Adipocyte (in vitro differentiated cells): ENCODE data around the gene SHROOM3.
"Not testable (repeated sequence)": the region's sequence is repeated elsewhere in the genome, so short reads cannot be mapped to it uniquely, and the experiment has no call there.

Experiments used
- DNase-seq: peaks from one replicate; pipeline ENCODE4 v3.0.0-alpha.2; 2015; ENCODE audit warnings: low read depth
- H3K27me3 ChIP-seq: replicated peaks from 2 replicates; pipeline ENCODE4 v1.7.0; 2013; ENCODE audit warnings: mild to moderate bottlenecking, low read length, moderate library complexity; ENCODE audit not compliant: control insufficient read depth, insufficient read depth
- H3K36me3 ChIP-seq: 2 replicates; pipeline ENCODE4 v1.7.0; 2013; ENCODE audit warnings: low read length, mild to moderate bottlenecking, moderate library complexity; ENCODE audit not compliant: control insufficient read depth, insufficient read depth, severe bottlenecking
- H3K4me1 ChIP-seq: 2 replicates; pipeline ENCODE4 v1.7.0; 2013; ENCODE audit warnings: mild to moderate bottlenecking, low read length, moderate library complexity; ENCODE audit not compliant: control insufficient read depth, insufficient read depth
- H3K4me3 ChIP-seq: 2 replicates; pipeline ENCODE4 v1.7.0; 2013; ENCODE audit warnings: mild to moderate bottlenecking, low read length, moderate library complexity
- H3K9ac ChIP-seq: 2 replicates; pipeline ENCODE4 v1.7.0; 2013; ENCODE audit warnings: mild to moderate bottlenecking, low read length, moderate library complexity
- H3K9me3 ChIP-seq: 2 replicates; pipeline ENCODE4 v1.7.0; 2013; ENCODE audit warnings: mild to moderate bottlenecking, low read length, moderate library complexity; ENCODE audit not compliant: control insufficient read depth

Gene SHROOM3

DNA sequence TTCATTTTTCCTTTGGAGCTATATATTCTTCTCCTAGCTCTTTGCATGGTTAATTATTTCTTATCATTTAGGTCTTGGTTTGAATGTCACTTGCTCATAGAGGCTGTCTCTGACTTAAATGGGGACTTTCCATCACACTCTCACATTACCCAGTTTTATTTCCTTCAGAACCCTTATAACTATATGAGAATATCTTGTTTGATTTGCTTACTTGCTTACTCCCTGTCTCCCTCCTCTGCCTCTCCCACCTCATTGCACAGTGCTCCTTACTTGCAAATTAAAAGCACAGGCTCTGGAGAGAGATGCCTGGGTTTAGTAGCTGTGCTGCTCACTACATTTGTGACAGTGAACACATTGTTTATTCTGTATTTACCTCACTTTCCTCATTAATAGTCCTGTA is 288.3 kb downstream of the SHROOM3 start:
- Histone ChIP-seq H3K4me1 (peaks cover 27% of the 10 kb centered on the region), H3K27me3 (no peaks in the 10 kb centered on the region), H3K9me3 (no peaks in the 10 kb centered on the region), H3K4me3 (no peak overlapping the region), H3K9ac (peak overlapping the region; percentile 20), H3K36me3 (no peaks in the 10 kb centered on the region)
- DNase-seq = peak; percentile 56

DNA sequence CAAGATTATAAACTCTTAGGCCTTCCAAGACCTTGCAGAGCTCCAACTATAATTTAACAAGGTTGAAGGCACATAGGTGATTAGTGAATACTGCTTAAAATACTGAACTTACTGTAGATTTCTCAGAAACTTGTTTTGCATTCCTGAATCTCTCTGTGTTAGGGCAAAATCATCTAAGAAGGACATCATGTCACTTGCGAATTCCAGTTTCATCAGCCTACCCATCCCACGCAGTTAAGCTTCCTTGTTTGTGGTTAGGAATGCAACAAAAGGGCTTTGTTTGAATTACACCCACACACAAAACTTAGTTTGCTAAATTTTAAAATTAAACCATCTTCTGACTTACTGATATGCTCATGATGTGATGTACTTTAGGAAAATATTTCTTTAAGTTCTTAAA is 288.9 kb downstream of the SHROOM3 start:
- Histone ChIP-seq H3K4me1 (peaks cover 27% of the 10 kb centered on the region), H3K4me3 (peak overlapping the region; percentile 0), H3K36me3 (no peaks in the 10 kb centered on the region), H3K27me3 (no peaks in the 10 kb centered on the region), H3K9ac (peak overlapping the region; percentile 20), H3K9me3 (no peaks in the 10 kb centered on the region)
- peak; percentile 77 for DNase-seq

DNA sequence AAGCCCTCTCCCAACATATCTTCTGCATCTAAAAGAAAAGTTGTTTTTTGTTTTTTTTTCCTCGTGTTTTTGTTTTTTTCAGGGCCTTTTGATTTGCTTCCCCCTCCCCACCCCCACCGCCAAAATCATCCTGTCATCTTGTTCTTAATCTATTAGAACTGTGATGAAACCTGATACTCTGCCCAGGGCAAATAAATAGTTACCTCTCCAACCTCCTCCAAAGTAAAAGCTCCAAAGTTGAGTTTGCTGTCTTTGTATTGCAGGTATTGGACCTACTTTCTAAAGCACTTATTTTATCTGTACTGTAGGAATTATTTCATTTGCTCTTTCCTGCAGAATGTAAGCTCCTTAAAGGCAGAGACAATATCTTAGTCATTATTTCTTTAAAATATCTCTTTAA is 290.0 kb downstream of the SHROOM3 start:
- Histone ChIP-seq H3K36me3 (no peaks in the 10 kb centered on the region), H3K27me3 (no peaks in the 10 kb centered on the region), H3K4me1 (peaks cover 37% of the 10 kb centered on the region), H3K9ac (no peak overlapping the region), H3K9me3 (no peaks in the 10 kb centered on the region), H3K4me3 (no peak overlapping the region)
- no peak for DNase-seq

DNA sequence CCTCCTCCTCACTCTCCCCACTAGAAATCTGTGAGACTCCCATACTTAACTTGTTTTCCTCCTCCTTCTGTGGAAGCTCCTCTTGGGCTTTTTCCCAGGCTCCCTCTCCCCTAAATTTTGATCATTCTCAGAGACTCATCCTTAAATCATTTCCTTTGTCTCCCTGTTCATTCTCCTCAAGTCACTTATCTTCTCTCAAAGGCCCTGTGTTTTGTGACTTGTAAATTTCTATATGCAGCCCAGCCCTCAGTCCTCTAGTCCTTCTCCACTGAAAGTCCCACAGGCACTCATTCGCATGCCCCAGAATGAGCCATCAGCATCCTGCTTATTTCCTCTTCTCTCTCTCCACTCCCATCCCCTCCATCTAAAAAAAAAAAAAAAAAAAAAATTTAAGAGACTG is 291.1 kb downstream of the SHROOM3 start:
- no peak for DNase-seq
- Histone ChIP-seq H3K36me3 (no peaks in the 10 kb centered on the region), H3K27me3 (no peaks in the 10 kb centered on the region), H3K4me3 (no peak overlapping the region), H3K4me1 (peaks cover 45% of the 10 kb centered on the region), H3K9me3 (no peaks in the 10 kb centered on the region), H3K9ac (no peak overlapping the region)

DNA sequence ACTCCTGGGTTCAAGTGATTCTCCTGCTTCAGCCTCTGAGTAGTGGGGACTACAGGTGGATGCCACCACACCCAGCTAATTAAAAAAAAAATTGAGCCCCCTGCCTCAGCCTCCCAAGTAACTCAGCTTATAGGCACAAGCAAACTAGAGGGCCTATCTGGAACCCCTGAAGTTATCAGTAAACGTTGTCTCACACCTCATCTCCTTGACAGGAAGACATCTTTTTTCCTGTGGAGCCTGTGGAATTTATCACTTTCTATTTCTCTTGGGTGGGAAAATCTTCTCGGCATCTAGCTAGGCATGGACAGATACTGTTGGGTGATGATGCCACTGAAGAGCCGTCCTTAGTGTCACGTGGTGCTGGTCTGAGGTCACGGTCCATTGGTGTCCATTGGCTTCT is 291.6 kb downstream of the SHROOM3 start:
- Histone ChIP-seq H3K27me3 (no peaks in the 10 kb centered on the region), H3K9me3 (no peaks in the 10 kb centered on the region), H3K36me3 (no peaks in the 10 kb centered on the region), H3K4me3 (no peak overlapping the region), H3K4me1 (peaks cover 45% of the 10 kb centered on the region), H3K9ac (no peak overlapping the region)
- DNase-seq = no peak

DNA sequence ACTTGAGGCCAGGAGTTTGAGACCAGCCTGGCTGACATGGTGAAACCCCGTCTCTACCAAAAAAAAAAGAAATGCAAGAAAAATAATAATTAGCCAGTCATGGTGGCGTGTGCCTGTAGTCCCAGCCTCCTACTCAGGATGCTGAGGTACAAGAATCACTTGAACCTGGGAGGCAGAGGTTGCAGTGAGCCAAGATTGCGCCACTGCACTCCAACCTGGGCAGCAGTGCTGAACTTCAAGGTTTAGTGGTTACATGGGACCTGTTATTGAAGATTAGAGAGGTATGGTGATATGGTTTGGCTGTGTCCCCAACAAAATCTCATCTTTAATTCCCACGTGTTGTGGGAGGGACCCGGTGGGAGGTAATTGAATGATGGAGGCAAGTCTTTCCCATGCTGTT is 292.9 kb downstream of the SHROOM3 start:
- not testable (repeated sequence) for H3K36me3 ChIP-seq, H3K9ac ChIP-seq, H3K4me3 ChIP-seq, H3K9me3 ChIP-seq, DNase-seq, H3K27me3 ChIP-seq
- peaks cover 45% of the 10 kb centered on the region for H3K4me1 ChIP-seq

DNA sequence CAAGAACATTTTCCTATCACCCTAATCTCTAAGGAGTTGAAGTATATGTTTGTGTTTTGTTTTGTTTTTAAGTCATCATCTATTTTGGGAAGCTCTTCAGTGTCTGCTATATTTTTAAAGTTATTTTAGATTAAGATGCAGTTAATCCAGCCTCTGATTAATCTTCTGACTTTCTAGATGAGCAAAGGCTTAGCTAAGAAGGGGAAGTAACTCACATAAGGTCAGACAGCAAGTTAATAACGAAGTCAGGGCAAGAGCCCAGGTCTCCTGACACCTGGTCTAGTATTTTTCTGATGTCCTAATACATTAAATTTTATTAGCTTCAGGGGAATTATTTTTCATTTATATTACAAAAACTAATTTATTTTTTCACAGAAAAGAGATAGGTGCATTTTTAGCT is 294.4 kb downstream of the SHROOM3 start:
- Histone ChIP-seq H3K4me1 (peaks cover 30% of the 10 kb centered on the region), H3K4me3 (no peak overlapping the region), H3K36me3 (no peaks in the 10 kb centered on the region), H3K9me3 (no peaks in the 10 kb centered on the region), H3K27me3 (no peaks in the 10 kb centered on the region), H3K9ac (peak overlapping the region; percentile 37)
- DNase-seq = no peak

DNA sequence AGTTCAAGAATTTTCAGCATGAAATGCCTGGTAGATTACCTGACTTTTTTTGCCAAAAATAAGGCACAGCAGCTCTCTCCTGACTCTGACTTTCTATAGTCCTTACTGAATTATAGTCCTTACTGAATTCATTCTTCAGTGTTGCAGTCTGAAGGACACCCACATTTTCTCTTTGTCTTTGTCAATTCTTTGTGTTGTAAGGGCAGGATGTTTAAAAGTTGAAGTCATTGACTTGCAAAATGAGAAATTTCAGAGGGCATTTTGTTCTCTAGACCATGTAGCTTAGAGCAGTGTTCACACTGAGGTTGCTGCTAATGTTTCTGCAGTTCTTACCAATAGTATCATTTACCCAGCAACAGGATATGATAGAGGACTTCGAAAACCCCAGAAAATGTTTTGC is 295.0 kb downstream of the SHROOM3 start:
- H3K9ac ChIP-seq = peak overlapping the region; percentile 37
- no peaks in the 10 kb centered on the region for H3K36me3 ChIP-seq
- H3K4me1 ChIP-seq = peaks cover 26% of the 10 kb centered on the region
- H3K9me3 ChIP-seq = no peaks in the 10 kb centered on the region
- H3K27me3 ChIP-seq = no peaks in the 10 kb centered on the region
- H3K4me3 ChIP-seq = no peak overlapping the region
- peak; percentile 59 for DNase-seq

DNA sequence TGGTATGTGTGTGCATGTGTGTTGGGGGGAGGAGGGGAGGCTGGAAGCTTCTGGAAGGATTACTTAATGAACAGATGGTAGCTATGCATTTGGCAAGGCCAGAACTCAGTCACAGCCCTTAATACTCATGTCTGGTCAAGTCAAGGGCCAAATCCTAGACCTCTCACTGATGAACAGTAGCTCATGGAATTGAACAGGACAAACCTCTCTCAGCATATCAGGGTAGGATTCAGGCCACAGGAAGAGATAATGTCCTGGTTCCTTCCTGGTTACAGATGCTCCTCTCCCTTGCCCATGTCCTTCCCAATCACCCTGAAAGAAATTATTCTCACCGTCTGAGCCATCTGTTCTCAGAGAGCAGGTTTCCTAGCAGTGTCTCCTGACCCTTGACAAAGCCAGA is 297.2 kb downstream of the SHROOM3 start:
- no peaks in the 10 kb centered on the region for H3K9me3 ChIP-seq
- H3K4me3 ChIP-seq = no peak overlapping the region
- H3K9ac ChIP-seq = no peak overlapping the region
- peaks cover 32% of the 10 kb centered on the region for H3K4me1 ChIP-seq
- no peaks in the 10 kb centered on the region for H3K36me3 ChIP-seq
- DNase-seq = no peak
- no peaks in the 10 kb centered on the region for H3K27me3 ChIP-seq

DNA sequence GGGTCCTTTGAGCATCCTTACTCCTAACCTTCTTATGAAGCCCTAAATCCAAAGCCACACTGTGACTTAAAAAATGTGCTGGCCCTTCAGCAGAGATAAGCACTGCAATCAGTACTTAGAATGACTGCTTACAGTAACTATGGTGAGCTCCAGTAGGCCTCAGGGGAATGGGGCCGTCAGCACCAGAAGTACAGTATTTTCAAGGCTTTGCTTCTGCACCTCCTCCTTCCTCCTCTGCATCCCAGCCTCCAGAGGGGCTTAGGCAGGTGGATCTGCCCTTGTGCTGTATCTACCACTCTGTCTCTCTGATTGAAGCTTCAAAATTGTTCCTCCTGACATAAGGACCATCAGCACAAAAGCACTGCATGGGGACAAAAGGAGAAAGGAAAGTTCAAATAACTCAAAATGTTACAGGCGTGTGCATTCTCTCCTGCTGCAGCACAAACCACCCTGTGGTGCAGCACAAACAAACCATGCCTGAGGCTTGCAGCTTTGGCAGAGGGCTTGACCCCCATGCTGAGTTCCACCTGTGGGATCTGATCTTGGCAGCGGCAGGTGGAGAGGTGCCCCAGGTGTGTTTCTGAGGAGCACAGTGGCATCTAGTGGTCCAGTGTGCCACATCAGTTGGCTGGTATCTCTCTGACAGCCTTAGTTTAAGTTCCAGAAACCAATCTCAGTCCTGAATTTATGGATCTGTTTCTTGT is 298.2 kb downstream of the SHROOM3 start:
- no peak for DNase-seq
- H3K9ac ChIP-seq = no peak overlapping the region
- H3K9me3 ChIP-seq = no peaks in the 10 kb centered on the region
- H3K27me3 ChIP-seq = no peaks in the 10 kb centered on the region
- no peaks in the 10 kb centered on the region for H3K36me3 ChIP-seq
- H3K4me3 ChIP-seq = no peak overlapping the region
- peaks cover 42% of the 10 kb centered on the region for H3K4me1 ChIP-seq

DNA sequence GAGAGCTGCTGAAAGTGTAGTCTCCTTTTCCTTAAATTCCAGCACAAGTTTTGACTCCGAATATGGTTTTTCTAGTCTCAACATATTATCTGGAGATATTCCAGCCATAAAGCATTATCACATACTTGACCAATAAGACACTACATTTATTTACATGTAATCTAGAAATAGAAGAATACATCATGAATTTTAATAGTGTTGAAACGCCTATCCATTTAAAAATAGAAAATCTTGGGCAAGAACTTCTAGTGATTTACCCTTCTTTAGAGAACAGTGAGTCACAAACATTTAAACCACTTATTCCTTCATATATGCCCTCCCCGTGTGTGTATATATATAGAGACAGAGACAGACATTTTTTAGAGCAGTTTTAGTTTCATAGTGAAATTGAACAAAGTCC is 301.4 kb downstream of the SHROOM3 start:
- Histone ChIP-seq H3K9ac (no peak overlapping the region), H3K4me1 (peaks cover 35% of the 10 kb centered on the region), H3K4me3 (no peak overlapping the region), H3K36me3 (no peaks in the 10 kb centered on the region), H3K27me3 (no peaks in the 10 kb centered on the region), H3K9me3 (no peaks in the 10 kb centered on the region)
- DNase-seq = peak; percentile 75

DNA sequence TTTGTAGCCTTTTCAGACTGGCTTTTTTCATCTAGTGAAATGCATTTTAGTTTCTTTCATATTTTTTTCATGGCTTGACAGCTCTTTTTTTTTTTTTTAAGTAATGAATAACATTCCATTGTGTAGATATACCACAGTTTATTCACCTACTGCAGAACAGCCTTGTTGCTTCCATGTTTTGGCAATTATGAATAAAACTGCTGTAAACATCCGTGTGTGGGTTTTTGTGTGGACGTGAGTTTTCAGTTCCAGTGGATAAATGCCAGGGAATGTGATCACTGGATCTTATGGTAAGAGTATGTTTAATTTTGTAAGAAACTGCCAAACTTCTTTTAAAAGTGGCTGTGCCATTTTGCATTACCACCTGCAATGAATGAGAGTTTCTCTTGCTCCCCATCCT is 302.2 kb downstream of the SHROOM3 start:
- H3K4me3 ChIP-seq = no peak overlapping the region
- no peaks in the 10 kb centered on the region for H3K27me3 ChIP-seq
- no peaks in the 10 kb centered on the region for H3K36me3 ChIP-seq
- DNase-seq = no peak
- H3K9ac ChIP-seq = no peak overlapping the region
- peaks cover 35% of the 10 kb centered on the region for H3K4me1 ChIP-seq
- no peaks in the 10 kb centered on the region for H3K9me3 ChIP-seq
